HCT116 (cell line): ENCODE results near the gene DNM3.

Experiments used
- CEBPB ChIP-seq: IDR thresholded peaks from 2 replicates; pipeline ENCODE4 v1.6.1; 2012; ENCODE audit warnings: low read depth
- EGR1 ChIP-seq: IDR thresholded peaks from 2 replicates; pipeline ENCODE4 v1.6.1; 2012; ENCODE audit warnings: low read depth
- EZH2 ChIP-seq: fragments of 200-600 bp; sonication (generic); IDR thresholded peaks from 2 replicates; pipeline ENCODE4 v1.6.1; 2017; ENCODE audit warnings: antibody characterized with exemption, mixed run types
- EZH2phosphoT487 ChIP-seq: fragments of 200-600 bp; IDR thresholded peaks from 2 replicates; pipeline ENCODE4 v1.6.1; 2018; ENCODE audit warnings: antibody characterized with exemption, borderline replicate concordance
- POLR2A ChIP-seq: IDR thresholded peaks from 2 replicates; pipeline ENCODE4 v1.7.0; 2011; ENCODE audit warnings: borderline replicate concordance; ENCODE audit not compliant: insufficient read depth, insufficient read length; ENCODE audit errors: extremely low read depth
- SIN3A ChIP-seq: IDR thresholded peaks from 2 replicates; pipeline ENCODE4 v1.6.1; 2012; ENCODE audit warnings: low read depth
- SP1 ChIP-seq: IDR thresholded peaks from 2 replicates; pipeline ENCODE4 v1.6.1; 2012; ENCODE audit warnings: low read depth
- TCF7L2 ChIP-seq: IDR thresholded peaks from 2 replicates; pipeline ENCODE4 v1.7.0; 2011; ENCODE audit warnings: borderline replicate concordance, inconsistent platforms; ENCODE audit not compliant: insufficient read depth, insufficient read length; ENCODE audit errors: extremely low read depth
- TF ChIP-seq, protein P1 (sequence below), 3 experiments: fragments of 200-600 bp in 1 of 3; sonication (generic) in 1 of 3; IDR thresholded peaks in 2 of 3; conservative IDR thresholded peaks in 1 of 3; 2 replicates each; pipeline ENCODE4 v1.5.1; 2012 to 2017; ENCODE audit warnings: low read depth in 2 of 3, low read length in 2 of 3, antibody characterized with exemption in 1 of 3, borderline replicate concordance in 1 of 3, control low read depth in 1 of 3, mild to moderate bottlenecking in 1 of 3, mixed read lengths in 1 of 3, mixed run types in 1 of 3, moderate library complexity in 1 of 3; ENCODE audit not compliant: insufficient read depth in 1 of 3
- TF ChIP-seq, protein P2 (sequence below): IDR thresholded peaks from 2 replicates; pipeline ENCODE4 v1.6.1; 2012; ENCODE audit warnings: low read depth

DNA sequence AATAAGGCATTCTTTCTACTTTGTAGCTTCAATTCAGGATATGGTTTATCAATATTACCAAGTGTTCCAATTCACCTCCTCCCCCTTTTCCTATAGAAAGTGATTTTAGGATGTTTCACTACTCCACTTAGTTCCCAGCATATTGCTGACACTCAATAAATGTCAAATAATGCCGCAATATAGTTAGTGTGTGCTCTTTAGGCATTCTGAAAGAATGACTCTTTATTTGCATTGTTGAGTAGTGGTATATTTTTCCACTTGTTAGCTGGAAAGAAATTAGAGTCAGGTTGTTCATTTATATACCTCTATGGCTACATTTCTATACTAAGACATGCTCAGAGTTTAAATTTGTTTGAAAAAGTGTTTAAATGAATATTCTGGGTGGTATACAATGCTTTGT is 424.6 kb downstream of the DNM3 start:
- TF ChIP-seq POLR2A = no peak
- TF ChIP-seq, protein P1, sequence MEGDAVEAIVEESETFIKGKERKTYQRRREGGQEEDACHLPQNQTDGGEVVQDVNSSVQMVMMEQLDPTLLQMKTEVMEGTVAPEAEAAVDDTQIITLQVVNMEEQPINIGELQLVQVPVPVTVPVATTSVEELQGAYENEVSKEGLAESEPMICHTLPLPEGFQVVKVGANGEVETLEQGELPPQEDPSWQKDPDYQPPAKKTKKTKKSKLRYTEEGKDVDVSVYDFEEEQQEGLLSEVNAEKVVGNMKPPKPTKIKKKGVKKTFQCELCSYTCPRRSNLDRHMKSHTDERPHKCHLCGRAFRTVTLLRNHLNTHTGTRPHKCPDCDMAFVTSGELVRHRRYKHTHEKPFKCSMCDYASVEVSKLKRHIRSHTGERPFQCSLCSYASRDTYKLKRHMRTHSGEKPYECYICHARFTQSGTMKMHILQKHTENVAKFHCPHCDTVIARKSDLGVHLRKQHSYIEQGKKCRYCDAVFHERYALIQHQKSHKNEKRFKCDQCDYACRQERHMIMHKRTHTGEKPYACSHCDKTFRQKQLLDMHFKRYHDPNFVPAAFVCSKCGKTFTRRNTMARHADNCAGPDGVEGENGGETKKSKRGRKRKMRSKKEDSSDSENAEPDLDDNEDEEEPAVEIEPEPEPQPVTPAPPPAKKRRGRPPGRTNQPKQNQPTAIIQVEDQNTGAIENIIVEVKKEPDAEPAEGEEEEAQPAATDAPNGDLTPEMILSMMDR (IDR thresholded peaks at IDR 0.05 in 2 of 3, conservative IDR thresholded peaks at IDR 0.05 in 1 of 3; ENCODE audit: borderline replicate concordance in 1 of 3, insufficient read depth in 1 of 3, low read depth in 2 of 3, low read length in 2 of 3) = no peak
- TF ChIP-seq EGR1 = no peak
- no peak for TF ChIP-seq TCF7L2
- TF ChIP-seq EZH2 = no peak
- TF ChIP-seq SP1 = no peak
- TF ChIP-seq EZH2phosphoT487 = no peak
- no peak for TF ChIP-seq SIN3A
- TF ChIP-seq CEBPB = no peak
- TF ChIP-seq, protein P2, sequence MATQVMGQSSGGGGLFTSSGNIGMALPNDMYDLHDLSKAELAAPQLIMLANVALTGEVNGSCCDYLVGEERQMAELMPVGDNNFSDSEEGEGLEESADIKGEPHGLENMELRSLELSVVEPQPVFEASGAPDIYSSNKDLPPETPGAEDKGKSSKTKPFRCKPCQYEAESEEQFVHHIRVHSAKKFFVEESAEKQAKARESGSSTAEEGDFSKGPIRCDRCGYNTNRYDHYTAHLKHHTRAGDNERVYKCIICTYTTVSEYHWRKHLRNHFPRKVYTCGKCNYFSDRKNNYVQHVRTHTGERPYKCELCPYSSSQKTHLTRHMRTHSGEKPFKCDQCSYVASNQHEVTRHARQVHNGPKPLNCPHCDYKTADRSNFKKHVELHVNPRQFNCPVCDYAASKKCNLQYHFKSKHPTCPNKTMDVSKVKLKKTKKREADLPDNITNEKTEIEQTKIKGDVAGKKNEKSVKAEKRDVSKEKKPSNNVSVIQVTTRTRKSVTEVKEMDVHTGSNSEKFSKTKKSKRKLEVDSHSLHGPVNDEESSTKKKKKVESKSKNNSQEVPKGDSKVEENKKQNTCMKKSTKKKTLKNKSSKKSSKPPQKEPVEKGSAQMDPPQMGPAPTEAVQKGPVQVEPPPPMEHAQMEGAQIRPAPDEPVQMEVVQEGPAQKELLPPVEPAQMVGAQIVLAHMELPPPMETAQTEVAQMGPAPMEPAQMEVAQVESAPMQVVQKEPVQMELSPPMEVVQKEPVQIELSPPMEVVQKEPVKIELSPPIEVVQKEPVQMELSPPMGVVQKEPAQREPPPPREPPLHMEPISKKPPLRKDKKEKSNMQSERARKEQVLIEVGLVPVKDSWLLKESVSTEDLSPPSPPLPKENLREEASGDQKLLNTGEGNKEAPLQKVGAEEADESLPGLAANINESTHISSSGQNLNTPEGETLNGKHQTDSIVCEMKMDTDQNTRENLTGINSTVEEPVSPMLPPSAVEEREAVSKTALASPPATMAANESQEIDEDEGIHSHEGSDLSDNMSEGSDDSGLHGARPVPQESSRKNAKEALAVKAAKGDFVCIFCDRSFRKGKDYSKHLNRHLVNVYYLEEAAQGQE = no peak
